ENCODE data around the gene ZNF785. TPM values are rescaled to one million over a fixed set of nuclear protein-coding genes. Genes with fewer than 3 reads are reported as not detected.

Gene ZNF785
- total and polyA plus RNA-seq, 7 donors: 1.3 to 5.4 (median 3.4) TPM

GRCh38 chr16:30585022-30585399, 486 bp downstream of the ZNF785 start:
- DNase-seq (no peak), ATAC-seq (peak in 2 of 4 donors; percentile 1 to 2)
- WGBS, 3 donors: 1 to 4% (median 2%) methylated on average over 19 to 23 of the region's 23 CpGs
- Histone ChIP-seq H3K27me3 (ENCODE audit: insufficient read depth in 3 of 3, low read length in 2 of 3) (no peaks in the 10 kb centered on the region), H3K4me1 (peaks cover 11% of the 10 kb centered on the region), H3K4me3 (peak overlapping the region; percentile 81), H3K27ac (peak overlapping the region; percentile 87), H3K36me3 (ENCODE audit: insufficient read depth in 1 of 2, low read depth in 1 of 2) (peaks cover 7 to 48% of the 10 kb centered on the region in 2 donors), H3K9me3 (no peaks in the 10 kb centered on the region)
- intact Hi-C loops (cut with DNase I): loop anchor here in 1 of 2 donors (1.0 to 5.0 kb wide), 3 partner anchors 27 to 50 kb away; partner anchors contain the start of genes ZNF747 and ZNF764
- TF ChIP-seq CTCF (IDR thresholded peaks at IDR 0.05): no peak

GRCh38 chr16:30582611-30583340, 2.7 kb downstream of the ZNF785 start:
- no peaks in the 10 kb centered on the region for H3K9me3 ChIP-seq
- 94 to 95% (median 95%) methylated on average over 48 of the region's 48 CpGs for WGBS, 3 donors
- no peak overlapping the region for H3K27ac ChIP-seq
- H3K4me1 ChIP-seq: peaks cover 11% of the 10 kb centered on the region
- H3K4me3 ChIP-seq: no peak overlapping the region
- DNase-seq (no peak), ATAC-seq (no peak)
- peaks cover 7 to 64% of the 10 kb centered on the region in 2 donors for H3K36me3 ChIP-seq (ENCODE audit: insufficient read depth in 1 of 2, low read depth in 1 of 2)
- no peaks in the 10 kb centered on the region for H3K27me3 ChIP-seq (ENCODE audit: insufficient read depth in 3 of 3, low read length in 2 of 3)
- intact Hi-C loops (cut with DNase I): no loop called here
- no peak for TF ChIP-seq CTCF (IDR thresholded peaks at IDR 0.05)

- ATAC-seq: no peak
- Histone ChIP-seq H3K4me1 (peaks cover 11% of the 10 kb centered on the region), H3K36me3 (ENCODE audit: insufficient read depth in 1 of 2, low read depth in 1 of 2) (peaks cover 7 to 64% of the 10 kb centered on the region in 2 donors), H3K27me3 (ENCODE audit: insufficient read depth in 3 of 3, low read length in 2 of 3) (no peaks in the 10 kb centered on the region), H3K4me3 (no peak overlapping the region), H3K27ac (no peak overlapping the region), H3K9me3 (no peaks in the 10 kb centered on the region)
- intact Hi-C loops (cut with DNase I): no loop called here
- 85 to 91% (median 85%) methylated on average over 7 of the region's 7 CpGs for WGBS, 3 donors
- no peak for TF ChIP-seq CTCF (IDR thresholded peaks at IDR 0.05)
- no peak for DNase-seq
Measured at GRCh38 chr16:30581457-30581856, 4.0 kb downstream of the ZNF785 start.

GRCh38 chr16:30574678-30575077, 10.8 kb downstream of the ZNF785 start:
- ATAC-seq: no peak
- intact Hi-C loops (cut with DNase I): loop anchor here in 1 of 2 donors (5.0 kb wide), 2 partner anchors 47 to 78 kb away; partner anchors contain the start of genes PRR14 and ZNF768

More at GRCh38 chr16:30574678-30575077, 10.8 kb downstream of the ZNF785 start:
- Histone ChIP-seq H3K27ac (no peak overlapping the region), H3K4me3 (no peak overlapping the region), H3K9me3 (no peaks in the 10 kb centered on the region), H3K27me3 (ENCODE audit: insufficient read depth in 3 of 3, low read length in 2 of 3) (no peaks in the 10 kb centered on the region), H3K36me3 (ENCODE audit: insufficient read depth in 1 of 2, low read depth in 1 of 2) (peaks cover 0 to 28% of the 10 kb centered on the region in 2 donors), H3K4me1 (peaks cover 16% of the 10 kb centered on the region)
- 70 to 88% (median 82%) methylated on average over 1 of the region's 1 CpG for WGBS, 3 donors
- TF ChIP-seq CTCF (IDR thresholded peaks at IDR 0.05): no peak
- DNase-seq: no peak

Measured in psoas muscle (tissue), 8 donors.